ENCODE measurements around the gene SETD2. TPM values are rescaled to one million over a fixed set of nuclear protein-coding genes. Genes with fewer than 3 reads are reported as not detected.

Gene SETD2
- total RNA-seq, 1 donor from 2014 or later = 21.0 TPM

DNA sequence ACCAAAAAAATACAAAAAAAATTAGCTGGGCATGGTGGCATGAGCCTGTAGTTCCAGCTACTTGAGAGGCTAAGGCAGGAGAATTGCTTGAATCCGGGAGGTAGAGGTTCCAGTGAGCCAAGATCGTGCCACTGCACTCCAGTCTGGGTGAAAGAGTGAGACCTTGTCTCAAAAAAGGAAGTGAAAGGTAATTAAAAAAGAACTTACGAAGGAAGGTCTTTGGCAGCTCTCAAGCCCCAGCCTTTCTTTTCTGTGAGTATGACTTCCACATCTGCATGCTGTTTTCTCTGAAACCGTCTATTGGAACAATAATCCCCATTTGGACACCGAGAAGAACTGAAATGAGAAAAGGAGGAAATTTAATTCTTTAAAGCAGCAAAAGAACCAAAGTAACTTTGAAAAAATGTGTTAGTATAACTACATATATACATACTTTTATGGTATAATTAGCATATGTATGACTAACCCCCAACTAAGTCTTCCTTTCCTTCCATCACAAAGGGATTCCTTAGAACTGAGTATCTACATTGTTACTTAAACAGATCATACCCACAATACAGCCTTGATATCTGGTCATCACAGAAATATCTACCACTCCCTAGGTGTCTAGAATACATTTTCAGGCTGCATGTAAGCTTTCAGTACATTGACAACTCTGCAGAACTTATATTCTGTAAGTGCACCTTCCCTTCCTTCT is 50.1 kb downstream of the SETD2 start:
- no peaks in the 10 kb centered on the region for H3K9me3 ChIP-seq
- TF ChIP-seq, protein P1, sequence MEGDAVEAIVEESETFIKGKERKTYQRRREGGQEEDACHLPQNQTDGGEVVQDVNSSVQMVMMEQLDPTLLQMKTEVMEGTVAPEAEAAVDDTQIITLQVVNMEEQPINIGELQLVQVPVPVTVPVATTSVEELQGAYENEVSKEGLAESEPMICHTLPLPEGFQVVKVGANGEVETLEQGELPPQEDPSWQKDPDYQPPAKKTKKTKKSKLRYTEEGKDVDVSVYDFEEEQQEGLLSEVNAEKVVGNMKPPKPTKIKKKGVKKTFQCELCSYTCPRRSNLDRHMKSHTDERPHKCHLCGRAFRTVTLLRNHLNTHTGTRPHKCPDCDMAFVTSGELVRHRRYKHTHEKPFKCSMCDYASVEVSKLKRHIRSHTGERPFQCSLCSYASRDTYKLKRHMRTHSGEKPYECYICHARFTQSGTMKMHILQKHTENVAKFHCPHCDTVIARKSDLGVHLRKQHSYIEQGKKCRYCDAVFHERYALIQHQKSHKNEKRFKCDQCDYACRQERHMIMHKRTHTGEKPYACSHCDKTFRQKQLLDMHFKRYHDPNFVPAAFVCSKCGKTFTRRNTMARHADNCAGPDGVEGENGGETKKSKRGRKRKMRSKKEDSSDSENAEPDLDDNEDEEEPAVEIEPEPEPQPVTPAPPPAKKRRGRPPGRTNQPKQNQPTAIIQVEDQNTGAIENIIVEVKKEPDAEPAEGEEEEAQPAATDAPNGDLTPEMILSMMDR (IDR thresholded peaks at IDR 0.05) = no peak
- H3K27me3 ChIP-seq = no peaks in the 10 kb centered on the region
- DNase-seq (ENCODE audit: low spot score in 2 of 2) = no peak
- H3K36me3 ChIP-seq = peaks cover 49 to 50% of the 10 kb centered on the region in 2 donors
- no peaks in the 10 kb centered on the region for H3K4me1 ChIP-seq
- no peak overlapping the region for H3K4me3 ChIP-seq
- intact Hi-C loops (cut with DNase I) = no loop called here
- H3K27ac ChIP-seq = no peak overlapping the region

DNA sequence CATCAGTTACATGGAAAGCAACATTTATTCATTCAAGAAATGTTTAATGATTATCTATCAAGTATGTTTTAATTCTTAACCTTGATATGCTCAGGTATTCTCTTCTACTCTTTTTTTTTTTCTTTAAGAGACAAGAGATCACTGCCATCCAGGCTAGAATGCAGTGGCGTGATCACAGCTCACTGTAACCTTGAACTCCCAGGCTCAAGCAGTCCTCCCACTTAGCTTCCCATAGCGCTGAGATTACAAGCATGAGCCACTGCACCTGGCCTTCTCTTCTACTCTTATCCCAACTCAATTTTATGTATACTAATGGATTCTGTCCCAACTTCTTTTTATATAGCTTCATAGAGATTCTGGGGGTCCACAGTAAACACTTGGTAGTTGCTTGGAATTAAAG is 50.9 kb downstream of the SETD2 start:
- Histone ChIP-seq H3K9me3 (no peaks in the 10 kb centered on the region), H3K4me3 (no peak overlapping the region), H3K4me1 (no peaks in the 10 kb centered on the region), H3K27ac (no peak overlapping the region), H3K36me3 (peaks cover 49 to 50% of the 10 kb centered on the region in 2 donors), H3K27me3 (no peaks in the 10 kb centered on the region)
- intact Hi-C loops (cut with DNase I) = no loop called here
- no peak for DNase-seq (ENCODE audit: low spot score in 2 of 2)
- TF ChIP-seq, protein P1 (IDR thresholded peaks at IDR 0.05) = no peak

DNA sequence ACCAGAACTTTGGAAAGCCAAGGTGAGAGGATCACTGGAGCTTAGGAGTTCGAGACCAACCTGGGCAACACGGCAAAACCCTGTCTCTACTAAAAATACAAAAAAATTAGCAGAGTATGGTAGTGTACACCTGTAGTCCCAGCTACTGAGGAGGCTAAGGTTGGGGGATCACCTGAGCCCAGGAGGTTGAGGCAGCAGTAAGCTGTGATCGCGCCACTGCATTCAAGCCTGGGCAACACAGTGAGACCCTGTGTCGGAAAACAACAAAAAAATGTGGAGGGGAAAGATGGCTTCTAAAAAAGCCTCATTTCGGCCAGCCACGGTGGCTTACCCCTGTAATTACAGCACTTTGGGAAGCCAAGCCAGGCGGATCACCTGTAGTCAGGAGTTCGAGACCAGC is 54.5 kb downstream of the SETD2 start:
- no peaks in the 10 kb centered on the region for H3K9me3 ChIP-seq
- H3K4me1 ChIP-seq = no peaks in the 10 kb centered on the region
- no peak for DNase-seq (ENCODE audit: low spot score in 2 of 2)
- intact Hi-C loops (cut with DNase I) = no loop called here
- no peak overlapping the region for H3K4me3 ChIP-seq
- no peak overlapping the region for H3K27ac ChIP-seq
- H3K27me3 ChIP-seq = no peaks in the 10 kb centered on the region
- TF ChIP-seq, protein P1 (IDR thresholded peaks at IDR 0.05) = no peak
- peaks cover 34 to 44% of the 10 kb centered on the region in 2 donors for H3K36me3 ChIP-seq

DNA sequence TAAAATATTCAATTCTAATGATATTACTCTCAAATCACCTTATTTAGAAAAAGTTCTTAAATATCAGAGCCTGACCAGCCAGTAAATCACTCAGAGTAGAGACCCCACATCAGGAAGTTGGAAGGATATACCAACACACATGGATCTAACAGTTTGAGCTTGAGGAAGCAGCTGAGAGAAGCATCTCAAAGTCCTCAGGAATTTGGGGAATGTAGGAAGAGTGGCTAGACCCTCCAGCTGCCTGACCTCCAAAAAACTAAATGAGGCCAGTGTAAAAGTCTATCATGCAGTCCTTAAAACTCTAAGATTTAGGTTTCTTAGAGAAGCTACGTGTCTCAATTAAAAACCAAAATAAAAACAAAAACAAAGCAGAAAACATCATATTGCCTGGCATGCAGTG is 55.4 kb downstream of the SETD2 start:
- DNase-seq (ENCODE audit: low spot score in 2 of 2) = no peak
- Histone ChIP-seq H3K27ac (no peak overlapping the region), H3K36me3 (peaks cover 25 to 37% of the 10 kb centered on the region in 2 donors), H3K27me3 (no peaks in the 10 kb centered on the region), H3K4me3 (no peak overlapping the region), H3K4me1 (no peaks in the 10 kb centered on the region), H3K9me3 (no peaks in the 10 kb centered on the region)
- intact Hi-C loops (cut with DNase I) = no loop called here
- TF ChIP-seq, protein P1 (IDR thresholded peaks at IDR 0.05) = no peak

GRCh38 chr3:47104259-47104658 is 59.7 kb downstream of the SETD2 start:
- Histone ChIP-seq H3K4me3 (no peak overlapping the region), H3K36me3 (peaks cover 31 to 33% of the 10 kb centered on the region in 2 donors), H3K9me3 (no peaks in the 10 kb centered on the region), H3K27ac (no peak overlapping the region), H3K4me1 (no peaks in the 10 kb centered on the region), H3K27me3 (no peaks in the 10 kb centered on the region)
- TF ChIP-seq, protein P1 (IDR thresholded peaks at IDR 0.05) = no peak
- intact Hi-C loops (cut with DNase I) = no loop called here
- no peak for DNase-seq (ENCODE audit: low spot score in 2 of 2)
